ENCODE results near the gene NOP53.

- peak; percentile 83 for TF ChIP-seq CTCF (conservative IDR thresholded peaks at IDR 0.05; ENCODE audit: low read length)
- no peak for TF ChIP-seq EZH2phosphoT487 (IDR thresholded peaks at IDR 0.05; ENCODE audit: borderline replicate concordance, low read depth, low read length)
Observed at GRCh38 chr19:47765523-47766358, 20.4 kb downstream of the NOP53 start.

Data from OCI-LY7 (cell line).